Testis (tissue), 2 donors: ENCODE data around the gene FOXL1.

ENCODE experiments used
- POLR2A ChIP-seq: fragments of 450-650 bp; IDR thresholded peaks from one replicate; pipeline ENCODE4 v1.6.1; 2017; ENCODE audit warnings: antibody characterized with exemption, mild to moderate bottlenecking, moderate library complexity
- TF ChIP-seq, protein P1 (sequence below), 3 experiments: fragments of 450-650 bp in 2 of 3; fragments of 200-600 bp in 1 of 3; sonication (generic) in 1 of 3; IDR thresholded peaks; one replicate each; pipeline ENCODE4 v1.5.1; 2016 to 2019; ENCODE audit warnings: antibody characterized with exemption in 3 of 3, mild to moderate bottlenecking in 2 of 3, moderate library complexity in 1 of 3

DNA sequence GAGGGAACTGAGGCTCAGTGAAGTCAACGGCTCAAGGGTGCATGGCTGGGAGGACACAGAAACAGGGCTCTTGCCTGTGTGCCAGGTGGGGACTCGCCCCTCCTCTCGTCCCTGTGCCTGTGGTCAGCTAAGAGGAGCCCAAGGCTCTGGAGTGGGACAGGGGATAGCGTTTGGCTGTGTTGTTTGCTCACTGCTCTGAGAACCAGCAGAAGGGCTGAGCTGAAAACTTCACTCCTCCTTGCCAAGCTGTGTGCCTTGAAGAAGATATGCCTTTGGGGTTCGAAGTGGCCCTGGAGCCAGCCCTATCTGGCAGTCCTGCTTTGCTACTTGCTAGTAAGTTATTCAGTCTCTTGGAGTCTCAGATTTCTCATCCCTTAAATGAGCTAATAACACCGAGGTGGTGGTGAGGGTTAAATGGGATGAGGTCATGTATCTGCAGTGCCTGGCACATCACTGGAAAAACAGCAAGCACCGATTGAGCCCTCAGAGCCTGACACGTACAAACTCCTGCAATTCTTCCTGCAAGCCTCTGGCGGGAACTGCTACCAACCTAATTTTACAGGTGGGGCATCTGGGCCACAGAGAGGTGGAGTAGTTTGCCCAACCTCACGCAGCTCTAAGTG is 17.7 kb downstream of the FOXL1 start:
- TF ChIP-seq, protein P1, sequence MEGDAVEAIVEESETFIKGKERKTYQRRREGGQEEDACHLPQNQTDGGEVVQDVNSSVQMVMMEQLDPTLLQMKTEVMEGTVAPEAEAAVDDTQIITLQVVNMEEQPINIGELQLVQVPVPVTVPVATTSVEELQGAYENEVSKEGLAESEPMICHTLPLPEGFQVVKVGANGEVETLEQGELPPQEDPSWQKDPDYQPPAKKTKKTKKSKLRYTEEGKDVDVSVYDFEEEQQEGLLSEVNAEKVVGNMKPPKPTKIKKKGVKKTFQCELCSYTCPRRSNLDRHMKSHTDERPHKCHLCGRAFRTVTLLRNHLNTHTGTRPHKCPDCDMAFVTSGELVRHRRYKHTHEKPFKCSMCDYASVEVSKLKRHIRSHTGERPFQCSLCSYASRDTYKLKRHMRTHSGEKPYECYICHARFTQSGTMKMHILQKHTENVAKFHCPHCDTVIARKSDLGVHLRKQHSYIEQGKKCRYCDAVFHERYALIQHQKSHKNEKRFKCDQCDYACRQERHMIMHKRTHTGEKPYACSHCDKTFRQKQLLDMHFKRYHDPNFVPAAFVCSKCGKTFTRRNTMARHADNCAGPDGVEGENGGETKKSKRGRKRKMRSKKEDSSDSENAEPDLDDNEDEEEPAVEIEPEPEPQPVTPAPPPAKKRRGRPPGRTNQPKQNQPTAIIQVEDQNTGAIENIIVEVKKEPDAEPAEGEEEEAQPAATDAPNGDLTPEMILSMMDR (IDR thresholded peaks at IDR 0.05): no peak
- TF ChIP-seq POLR2A: no peak
